Measurements from ENCODE around the gene PPP1R14C.

Gene PPP1R14C

GRCh38 chr6:150142670-150143515, at the start of gene PPP1R14C:
Gene PPP1R14C, plus strand, starts transcription at chr6:150143044. Its CDS starts 149 bp downstream, at chr6:150143193.
- H3K4me3 ChIP-seq (ENCODE audit: low read depth, low read length), result peak within 1 kb of the TSS; percentile 30
- DNase-seq (ENCODE audit: low read depth), result no peak

- H3K4me3 ChIP-seq (ENCODE audit: low read depth, low read length), result no peak overlapping the region
- DNase-seq (ENCODE audit: low read depth), result no peak
Measured at GRCh38 chr6:150093397-150093796, 49.4 kb upstream of the PPP1R14C start.

- no peak overlapping the region for H3K4me3 ChIP-seq (ENCODE audit: low read depth, low read length)
- DNase-seq (ENCODE audit: low read depth), result no peak
Measured at GRCh38 chr6:150098155-150098554, 44.7 kb upstream of the PPP1R14C start.

GRCh38 chr6:150099546-150099945, 43.3 kb upstream of the PPP1R14C start:
- no peak for DNase-seq (ENCODE audit: low read depth)
- no peak overlapping the region for H3K4me3 ChIP-seq (ENCODE audit: low read depth, low read length)

- DNase-seq (ENCODE audit: low read depth), result no peak
- no peak overlapping the region for H3K4me3 ChIP-seq (ENCODE audit: low read depth, low read length)
Measured at GRCh38 chr6:150099953-150100352, 42.9 kb upstream of the PPP1R14C start.

- no peak for DNase-seq (ENCODE audit: low read depth)
- no peak overlapping the region for H3K4me3 ChIP-seq (ENCODE audit: low read depth, low read length)
Measured at GRCh38 chr6:150100745-150101144, 42.1 kb upstream of the PPP1R14C start.

GRCh38 chr6:150102750-150103270, 40.0 kb upstream of the PPP1R14C start:
- no peak overlapping the region for H3K4me3 ChIP-seq (ENCODE audit: low read depth, low read length)
- no peak for DNase-seq (ENCODE audit: low read depth)

GRCh38 chr6:150112233-150112632, 30.6 kb upstream of the PPP1R14C start:
- no peak for DNase-seq (ENCODE audit: low read depth)
- H3K4me3 ChIP-seq (ENCODE audit: low read depth, low read length), result no peak overlapping the region

GRCh38 chr6:150115769-150116168, 27.1 kb upstream of the PPP1R14C start:
- no peak overlapping the region for H3K4me3 ChIP-seq (ENCODE audit: low read depth, low read length)

GRCh38 chr6:150116200-150116800, 26.5 kb upstream of the PPP1R14C start:
- DNase-seq (ENCODE audit: low read depth), result no peak
- H3K4me3 ChIP-seq (ENCODE audit: low read depth, low read length), result no peak overlapping the region

More at GRCh38 chr6:150115769-150116168, 27.1 kb upstream of the PPP1R14C start:
- no peak for DNase-seq (ENCODE audit: low read depth)

GRCh38 chr6:150118203-150118602, 24.6 kb upstream of the PPP1R14C start:
- no peak overlapping the region for H3K4me3 ChIP-seq (ENCODE audit: low read depth, low read length)

GRCh38 chr6:150118627-150119026, 24.2 kb upstream of the PPP1R14C start:
- no peak overlapping the region for H3K4me3 ChIP-seq (ENCODE audit: low read depth, low read length)
- no peak for DNase-seq (ENCODE audit: low read depth)

More at GRCh38 chr6:150118203-150118602, 24.6 kb upstream of the PPP1R14C start:
- DNase-seq (ENCODE audit: low read depth), result no peak

- DNase-seq (ENCODE audit: low read depth), result peak; percentile 4
- H3K4me3 ChIP-seq (ENCODE audit: low read depth, low read length), result no peak overlapping the region
Measured at GRCh38 chr6:150119173-150119572, 23.7 kb upstream of the PPP1R14C start.

GRCh38 chr6:150123645-150124044, 19.2 kb upstream of the PPP1R14C start:
- no peak for DNase-seq (ENCODE audit: low read depth)
- H3K4me3 ChIP-seq (ENCODE audit: low read depth, low read length), result no peak overlapping the region

GRCh38 chr6:150124235-150124634, 18.6 kb upstream of the PPP1R14C start:
- no peak overlapping the region for H3K4me3 ChIP-seq (ENCODE audit: low read depth, low read length)
- no peak for DNase-seq (ENCODE audit: low read depth)

GRCh38 chr6:150126641-150127291, 16.1 kb upstream of the PPP1R14C start:
- H3K4me3 ChIP-seq (ENCODE audit: low read depth, low read length), result no peak overlapping the region
- no peak for DNase-seq (ENCODE audit: low read depth)

GRCh38 chr6:150128425-150128824, 14.4 kb upstream of the PPP1R14C start:
- DNase-seq (ENCODE audit: low read depth), result no peak
- H3K4me3 ChIP-seq (ENCODE audit: low read depth, low read length), result no peak overlapping the region

GRCh38 chr6:150129616-150130505, 13.0 kb upstream of the PPP1R14C start:
- no peak overlapping the region for H3K4me3 ChIP-seq (ENCODE audit: low read depth, low read length)
- DNase-seq (ENCODE audit: low read depth), result no peak

GRCh38 chr6:150133686-150134085, 9.2 kb upstream of the PPP1R14C start:
- no peak for DNase-seq (ENCODE audit: low read depth)
- H3K4me3 ChIP-seq (ENCODE audit: low read depth, low read length), result no peak overlapping the region
